ENCODE results near the gene SIRT2. TPM values are rescaled to one million over a fixed set of nuclear protein-coding genes. Genes with fewer than 3 reads are reported as not detected.
A peak's percentile ranks its signal among the peaks of the same experiment; 100 is the strongest.

SIRT2 gene
- polyA plus RNA-seq = 46.6 to 57.4 TPM (median 47.6 TPM) in 3 replicates
- 16.6 TPM for polyA plus RNA-seq (2011; ENCODE audit: low read depth)
- 38.8 and 56.8 TPM in 2 replicates for polyA plus RNA-seq (2011; cell fraction: cytosol; rRNA removed)
- 76.7 and 81.9 TPM in 2 replicates for polyA plus RNA-seq (2011; cell fraction: nucleus; rRNA removed)
- 36.7 and 46.8 TPM in 2 replicates for polyA plus RNA-seq (2012; ENCODE audit: low replicate concordance)
- 36.1 to 57.7 TPM (median 40.9 TPM) in 3 replicates for polyA minus RNA-seq
- polyA minus RNA-seq (2011; cell fraction: cytosol; rRNA and poly(A)+ RNA removed) = 38.6 TPM
- 12.7 and 19.2 TPM in 2 replicates for polyA minus RNA-seq (2011; cell fraction: nucleus; rRNA and poly(A)+ RNA removed)

DNA sequence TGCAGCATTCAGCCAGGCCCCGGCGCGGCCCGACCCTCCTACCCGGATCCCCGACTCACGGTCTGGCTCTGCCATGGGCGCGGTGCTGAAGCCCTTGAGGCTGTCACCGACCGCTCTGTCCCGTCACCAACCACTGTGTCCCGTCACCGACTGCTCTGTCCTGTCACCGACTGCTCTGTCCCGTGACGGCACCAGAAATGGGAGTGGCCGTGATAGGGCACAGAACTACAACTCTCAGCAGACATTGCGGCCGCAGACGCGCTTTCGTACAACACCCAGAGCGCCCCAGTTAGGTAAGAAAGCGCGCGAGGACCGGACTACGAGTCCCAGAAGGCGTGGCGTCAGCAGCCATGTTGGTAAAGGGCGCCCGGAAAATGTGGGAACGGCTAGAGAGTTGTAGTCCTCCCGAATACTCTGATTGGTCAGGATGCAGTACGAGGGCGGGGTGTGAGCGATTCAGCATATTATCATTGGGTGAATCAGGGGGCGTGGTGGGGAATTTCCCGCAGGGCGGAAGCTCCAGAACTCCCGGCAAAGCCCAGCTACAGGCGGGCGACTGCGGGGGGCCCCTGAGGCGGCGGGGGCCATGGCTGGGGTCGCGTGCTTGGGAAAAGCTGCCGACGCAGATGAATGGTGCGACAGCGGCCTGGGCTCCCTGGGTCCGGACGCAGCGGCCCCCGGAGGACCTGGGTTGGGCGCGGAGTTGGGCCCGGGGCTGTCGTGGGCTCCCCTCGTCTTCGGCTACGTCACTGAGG, at the start of gene SIRT2, which contains the start of gene NFKBIB:
Gene SIRT2, minus strand, starts transcription at position 172 of the 755 bp plus-strand sequence. Its CDS starts 97 bp downstream, at position 75.
Gene NFKBIB, plus strand, starts transcription at position 523 of the 755 bp plus-strand sequence. Its CDS starts 64 bp downstream, at position 587.
- DNase-seq (ENCODE audit: low read depth, low spot score) (peak; percentile 96), FAIRE-seq (peak; percentile 87)
- no peaks in the 10 kb centered on the region for H3K36me3 ChIP-seq (ENCODE audit: control insufficient read depth in 2 of 2, extremely low read depth in 1 of 2, insufficient read depth in 2 of 2, low read length in 2 of 2)
- no peaks in the 10 kb centered on the region for H4K20me1 ChIP-seq (ENCODE audit: control insufficient read depth, extremely low read depth, insufficient read depth, low read length)
- H3K27ac ChIP-seq (ENCODE audit: control insufficient read depth, insufficient read depth, low read length) = peak within 1 kb of the TSS; percentile 97
- dilution Hi-C loops (cut with MboI; ENCODE audit: extremely low pct_ligation_motif_present, low sequenced_read_pairs) = no loop called here
- H3K4me2 ChIP-seq (ENCODE audit: control insufficient read depth, extremely low read depth, insufficient read depth, low read depth, low read length) = peak within 1 kb of the TSS; percentile 100
- H3K9me1 ChIP-seq (ENCODE audit: control insufficient read depth, extremely low read depth, insufficient read depth, low read length) = no peaks in the 10 kb centered on the region
- H3K9ac ChIP-seq (ENCODE audit: control insufficient read depth, extremely low read depth, insufficient read depth, low read length) = peak within 1 kb of the TSS; percentile 98
- peak within 1 kb of the TSS; percentile 96 for H2AFZ ChIP-seq (ENCODE audit: control insufficient read depth, low read length)
- peak within 1 kb of the TSS; percentile 80 to 98 (median 96) for H3K4me3 ChIP-seq (ENCODE audit: control insufficient read depth in 2 of 3, extremely low read depth in 1 of 3, insufficient read depth in 2 of 3, low read depth in 1 of 3, low read length in 3 of 3)
- H3K9me3 ChIP-seq (ENCODE audit: control insufficient read depth, low read depth, low read length) = no peaks in the 10 kb centered on the region
- peaks cover 14% of the 10 kb centered on the region for H3K4me1 ChIP-seq (ENCODE audit: control insufficient read depth, extremely low read depth, insufficient read depth, low read length)
- no peaks in the 10 kb centered on the region for H3K27me3 ChIP-seq (ENCODE audit: control insufficient read depth, extremely low read depth, insufficient read depth, low read length)
- TF ChIP-seq EZH2 (IDR thresholded peaks at IDR 0.05; ENCODE audit: low read length) = no peak
- TF ChIP-seq, protein P1, sequence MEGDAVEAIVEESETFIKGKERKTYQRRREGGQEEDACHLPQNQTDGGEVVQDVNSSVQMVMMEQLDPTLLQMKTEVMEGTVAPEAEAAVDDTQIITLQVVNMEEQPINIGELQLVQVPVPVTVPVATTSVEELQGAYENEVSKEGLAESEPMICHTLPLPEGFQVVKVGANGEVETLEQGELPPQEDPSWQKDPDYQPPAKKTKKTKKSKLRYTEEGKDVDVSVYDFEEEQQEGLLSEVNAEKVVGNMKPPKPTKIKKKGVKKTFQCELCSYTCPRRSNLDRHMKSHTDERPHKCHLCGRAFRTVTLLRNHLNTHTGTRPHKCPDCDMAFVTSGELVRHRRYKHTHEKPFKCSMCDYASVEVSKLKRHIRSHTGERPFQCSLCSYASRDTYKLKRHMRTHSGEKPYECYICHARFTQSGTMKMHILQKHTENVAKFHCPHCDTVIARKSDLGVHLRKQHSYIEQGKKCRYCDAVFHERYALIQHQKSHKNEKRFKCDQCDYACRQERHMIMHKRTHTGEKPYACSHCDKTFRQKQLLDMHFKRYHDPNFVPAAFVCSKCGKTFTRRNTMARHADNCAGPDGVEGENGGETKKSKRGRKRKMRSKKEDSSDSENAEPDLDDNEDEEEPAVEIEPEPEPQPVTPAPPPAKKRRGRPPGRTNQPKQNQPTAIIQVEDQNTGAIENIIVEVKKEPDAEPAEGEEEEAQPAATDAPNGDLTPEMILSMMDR (optimal IDR thresholded peaks at IDR 0.05 in 1 of 3, IDR thresholded peaks at IDR 0.05 in 1 of 3, conservative IDR thresholded peaks at IDR 0.05 in 1 of 3; ENCODE audit: extremely low read depth in 1 of 3, insufficient read depth in 2 of 3, low read length in 3 of 3) = no peak
- H3K79me2 ChIP-seq (ENCODE audit: control insufficient read depth, insufficient read depth, low read length) = peaks cover 28% of the 10 kb centered on the region

DNA sequence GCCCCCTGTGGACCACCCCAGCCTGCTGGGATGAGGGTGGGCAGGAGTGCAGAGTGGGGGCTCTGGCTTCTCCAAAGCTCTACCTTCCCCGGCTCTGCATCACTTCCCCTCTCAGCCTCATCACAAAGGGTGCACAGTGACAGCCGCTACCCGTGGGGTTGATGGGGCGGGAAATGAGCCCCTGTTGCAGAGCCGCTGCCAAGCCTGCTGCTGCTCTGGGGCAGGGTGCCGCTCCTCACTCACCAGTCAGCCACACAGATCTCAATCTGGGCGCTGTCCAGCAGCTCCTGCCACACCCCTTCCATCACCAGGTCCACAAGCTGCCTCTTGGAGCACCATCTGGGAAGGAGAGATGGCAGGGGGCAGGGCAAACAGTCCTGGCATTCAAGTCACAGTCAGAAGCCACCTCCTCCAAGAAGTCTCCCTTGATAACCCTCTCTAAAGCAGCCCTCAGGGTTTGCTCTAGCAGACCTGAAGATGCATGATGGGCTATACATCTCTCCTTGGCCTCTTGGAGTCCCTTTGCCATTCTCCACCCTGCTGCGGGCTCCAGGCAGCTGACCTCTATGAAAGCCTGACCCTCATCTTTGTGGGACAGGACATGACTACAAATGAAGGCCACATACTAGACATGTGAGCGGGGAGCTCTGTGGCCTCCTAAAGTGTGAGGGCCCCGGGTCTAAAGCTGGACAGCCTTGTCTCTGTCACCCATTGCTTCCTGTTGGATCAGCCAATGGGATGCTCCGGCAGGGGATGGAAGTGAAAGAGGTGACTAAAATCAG, 47.0 kb upstream of the SIRT2 start:
- no peaks in the 10 kb centered on the region for H3K79me2 ChIP-seq (ENCODE audit: control insufficient read depth, insufficient read depth, low read length)
- no peak overlapping the region for H3K4me2 ChIP-seq (ENCODE audit: control insufficient read depth, extremely low read depth, insufficient read depth, low read depth, low read length)
- H3K36me3 ChIP-seq (ENCODE audit: control insufficient read depth in 2 of 2, extremely low read depth in 1 of 2, insufficient read depth in 2 of 2, low read length in 2 of 2) = no peaks in the 10 kb centered on the region
- peaks cover 3% of the 10 kb centered on the region for H3K4me1 ChIP-seq (ENCODE audit: control insufficient read depth, extremely low read depth, insufficient read depth, low read length)
- no peak overlapping the region for H3K27ac ChIP-seq (ENCODE audit: control insufficient read depth, insufficient read depth, low read length)
- H3K9me3 ChIP-seq (ENCODE audit: control insufficient read depth, low read depth, low read length) = no peaks in the 10 kb centered on the region
- H3K27me3 ChIP-seq (ENCODE audit: control insufficient read depth, extremely low read depth, insufficient read depth, low read length) = no peaks in the 10 kb centered on the region
- DNase-seq (ENCODE audit: low read depth, low spot score) = no peak
- H4K20me1 ChIP-seq (ENCODE audit: control insufficient read depth, extremely low read depth, insufficient read depth, low read length) = no peaks in the 10 kb centered on the region
- dilution Hi-C loops (cut with MboI; ENCODE audit: extremely low pct_ligation_motif_present, low sequenced_read_pairs) = no loop called here
- H2AFZ ChIP-seq (ENCODE audit: control insufficient read depth, low read length) = no peak overlapping the region
- no peak for FAIRE-seq
- no peak overlapping the region for H3K4me3 ChIP-seq (ENCODE audit: control insufficient read depth in 2 of 3, extremely low read depth in 1 of 3, insufficient read depth in 2 of 3, low read depth in 1 of 3, low read length in 3 of 3)
- H3K9me1 ChIP-seq (ENCODE audit: control insufficient read depth, extremely low read depth, insufficient read depth, low read length) = no peaks in the 10 kb centered on the region
- TF ChIP-seq, protein P1 (optimal IDR thresholded peaks at IDR 0.05 in 1 of 3, IDR thresholded peaks at IDR 0.05 in 1 of 3, conservative IDR thresholded peaks at IDR 0.05 in 1 of 3; ENCODE audit: extremely low read depth in 1 of 3, insufficient read depth in 2 of 3, low read length in 3 of 3) = no peak
- TF ChIP-seq EZH2 (IDR thresholded peaks at IDR 0.05; ENCODE audit: low read length) = no peak
- no peak overlapping the region for H3K9ac ChIP-seq (ENCODE audit: control insufficient read depth, extremely low read depth, insufficient read depth, low read length)
